CD4-positive, alpha-beta T cell treated with Interleukin-21 for 1 hour (primary cell): ENCODE data around the gene ZNF407.

Experiments
- DNase-seq: peaks from one replicate; pipeline ENCODE4 v3.0.0-alpha.2; 2020

ZNF407 gene

GRCh38 chr18:74793746-74794145, 196.1 kb downstream of the ZNF407 start:
- no peak for DNase-seq

- DNase-seq: no peak
These were observed 198.1 kb downstream of the ZNF407 start for GRCh38 chr18:74795751-74796150.

- no peak for DNase-seq
These were observed 198.5 kb downstream of the ZNF407 start for GRCh38 chr18:74796211-74796610.

- DNase-seq: no peak
These were observed 199.3 kb downstream of the ZNF407 start for GRCh38 chr18:74796841-74797576.

- no peak for DNase-seq
These were observed 200.0 kb downstream of the ZNF407 start for GRCh38 chr18:74797577-74798151.

- no peak for DNase-seq
These were observed 201.9 kb downstream of the ZNF407 start for GRCh38 chr18:74799542-74799941.

GRCh38 chr18:74800098-74800497, 202.4 kb downstream of the ZNF407 start:
- no peak for DNase-seq

GRCh38 chr18:74803117-74803516, 205.4 kb downstream of the ZNF407 start:
- DNase-seq: no peak

GRCh38 chr18:74803769-74804168, 206.1 kb downstream of the ZNF407 start:
- DNase-seq: no peak

GRCh38 chr18:74804677-74805076, 207.0 kb downstream of the ZNF407 start:
- no peak for DNase-seq

GRCh38 chr18:74806073-74806472, 208.4 kb downstream of the ZNF407 start:
- no peak for DNase-seq

- no peak for DNase-seq
These were observed 209.2 kb downstream of the ZNF407 start for GRCh38 chr18:74806700-74807416.

GRCh38 chr18:74817576-74817975, 219.9 kb downstream of the ZNF407 start:
- DNase-seq: no peak

- DNase-seq: no peak
These were observed 221.0 kb downstream of the ZNF407 start for GRCh38 chr18:74818516-74819175.

- DNase-seq: no peak
These were observed 221.9 kb downstream of the ZNF407 start for GRCh38 chr18:74819433-74820059.

- no peak for DNase-seq
These were observed 222.6 kb downstream of the ZNF407 start for GRCh38 chr18:74820160-74820780.

- no peak for DNase-seq
These were observed 227.8 kb downstream of the ZNF407 start for GRCh38 chr18:74825460-74825859.

- DNase-seq: no peak
These were observed 228.9 kb downstream of the ZNF407 start for GRCh38 chr18:74826572-74826971.

- no peak for DNase-seq
These were observed 230.5 kb downstream of the ZNF407 start for GRCh38 chr18:74828200-74828599.

GRCh38 chr18:74831571-74832250, 234.0 kb downstream of the ZNF407 start:
- no peak for DNase-seq

- no peak for DNase-seq
These were observed 234.7 kb downstream of the ZNF407 start for GRCh38 chr18:74832381-74832780.

- no peak for DNase-seq
These were observed 235.3 kb downstream of the ZNF407 start for GRCh38 chr18:74832999-74833398.
